Cardiac fibroblast (primary cell): Measurements from ENCODE around the gene SORCS3.

Experiments
- DNase-seq, 2 donors: peaks; one replicate each; pipeline versions ENCODE4 v3.0.0 to v3.0.0-alpha.2; 2010; ENCODE audit warnings: low read depth in 2 of 2
- H3K4me3 ChIP-seq, 2 donors: replicated peaks in 1 of 2; 1 replicate in 1 of 2; 2 replicates in 1 of 2; pipeline ENCODE4 v1.5.1; 2011; ENCODE audit warnings: low read depth in 2 of 2, low read length in 2 of 2, mild to moderate bottlenecking in 2 of 2, moderate library complexity in 1 of 2
- TF ChIP-seq, protein P1 (sequence below): IDR thresholded peaks from one replicate; pipeline ENCODE4 v1.5.1; 2011; ENCODE audit warnings: low read depth, mild to moderate bottlenecking, low read length, inconsistent platforms

Gene SORCS3

DNA sequence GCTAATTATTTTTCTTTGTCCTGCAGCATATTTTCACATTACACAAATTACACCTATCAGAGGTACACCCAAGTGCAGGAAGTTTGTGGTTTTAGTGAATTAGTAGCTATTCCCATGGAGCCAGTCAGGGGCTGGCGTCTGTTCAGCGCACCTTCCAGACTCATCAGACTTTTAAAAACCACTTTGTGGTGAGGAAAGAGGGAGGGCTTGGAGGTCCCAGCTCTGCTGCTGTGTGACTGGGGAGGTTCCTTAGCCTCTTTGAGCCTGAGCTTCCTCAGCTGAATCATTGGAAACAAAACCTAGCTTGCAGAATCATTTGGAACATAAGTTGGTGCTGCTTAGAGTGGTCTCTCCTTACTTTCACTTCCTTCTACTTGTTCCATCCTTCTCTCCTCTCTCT lies 175.4 kb downstream of the SORCS3 start:
- no peak overlapping the region for H3K4me3 ChIP-seq
- DNase-seq = no peak
- TF ChIP-seq, protein P1, sequence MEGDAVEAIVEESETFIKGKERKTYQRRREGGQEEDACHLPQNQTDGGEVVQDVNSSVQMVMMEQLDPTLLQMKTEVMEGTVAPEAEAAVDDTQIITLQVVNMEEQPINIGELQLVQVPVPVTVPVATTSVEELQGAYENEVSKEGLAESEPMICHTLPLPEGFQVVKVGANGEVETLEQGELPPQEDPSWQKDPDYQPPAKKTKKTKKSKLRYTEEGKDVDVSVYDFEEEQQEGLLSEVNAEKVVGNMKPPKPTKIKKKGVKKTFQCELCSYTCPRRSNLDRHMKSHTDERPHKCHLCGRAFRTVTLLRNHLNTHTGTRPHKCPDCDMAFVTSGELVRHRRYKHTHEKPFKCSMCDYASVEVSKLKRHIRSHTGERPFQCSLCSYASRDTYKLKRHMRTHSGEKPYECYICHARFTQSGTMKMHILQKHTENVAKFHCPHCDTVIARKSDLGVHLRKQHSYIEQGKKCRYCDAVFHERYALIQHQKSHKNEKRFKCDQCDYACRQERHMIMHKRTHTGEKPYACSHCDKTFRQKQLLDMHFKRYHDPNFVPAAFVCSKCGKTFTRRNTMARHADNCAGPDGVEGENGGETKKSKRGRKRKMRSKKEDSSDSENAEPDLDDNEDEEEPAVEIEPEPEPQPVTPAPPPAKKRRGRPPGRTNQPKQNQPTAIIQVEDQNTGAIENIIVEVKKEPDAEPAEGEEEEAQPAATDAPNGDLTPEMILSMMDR = no peak

DNA sequence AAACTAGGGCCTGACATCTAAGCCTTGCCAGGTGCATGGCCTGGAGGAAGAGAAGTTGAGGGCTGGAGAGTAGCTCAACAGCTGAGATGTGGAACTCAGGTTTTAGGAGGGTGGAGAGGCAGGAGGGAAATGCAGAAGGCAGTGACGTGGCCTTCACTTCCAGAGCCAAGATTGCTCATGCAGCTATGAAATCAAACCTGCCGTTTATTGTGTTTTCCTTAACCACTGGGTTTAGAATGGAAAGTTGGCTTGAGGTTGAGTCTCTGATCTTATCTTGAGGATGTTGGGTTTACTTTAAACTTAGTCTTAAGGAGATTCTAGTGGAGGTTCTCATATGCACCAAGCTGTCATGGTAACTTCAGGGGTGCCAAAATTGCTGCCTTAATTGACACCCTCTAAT lies 178.6 kb downstream of the SORCS3 start:
- TF ChIP-seq, protein P1 = no peak
- no peak for DNase-seq
- no peak overlapping the region for H3K4me3 ChIP-seq

DNA sequence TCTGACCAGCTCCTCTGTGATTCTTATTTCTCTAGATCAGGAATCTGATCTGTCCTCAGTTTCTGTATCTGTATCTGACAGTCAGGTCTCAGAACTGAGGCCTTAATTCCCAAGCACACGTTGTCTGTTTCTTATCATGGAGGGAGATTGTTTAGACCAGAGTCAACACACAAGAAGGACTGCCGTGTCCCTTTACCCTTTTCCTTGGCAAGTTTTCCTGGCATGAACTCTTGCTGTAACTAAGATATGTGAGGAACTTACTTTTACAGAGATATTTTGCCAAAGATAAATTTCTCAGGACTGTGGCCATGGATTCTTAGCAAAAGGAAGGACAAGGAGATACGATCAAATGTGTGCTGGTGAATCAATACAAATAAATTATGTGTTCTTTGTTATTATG lies 181.0 kb downstream of the SORCS3 start:
- DNase-seq = no peak
- TF ChIP-seq, protein P1 = no peak
- H3K4me3 ChIP-seq = no peak overlapping the region

DNA sequence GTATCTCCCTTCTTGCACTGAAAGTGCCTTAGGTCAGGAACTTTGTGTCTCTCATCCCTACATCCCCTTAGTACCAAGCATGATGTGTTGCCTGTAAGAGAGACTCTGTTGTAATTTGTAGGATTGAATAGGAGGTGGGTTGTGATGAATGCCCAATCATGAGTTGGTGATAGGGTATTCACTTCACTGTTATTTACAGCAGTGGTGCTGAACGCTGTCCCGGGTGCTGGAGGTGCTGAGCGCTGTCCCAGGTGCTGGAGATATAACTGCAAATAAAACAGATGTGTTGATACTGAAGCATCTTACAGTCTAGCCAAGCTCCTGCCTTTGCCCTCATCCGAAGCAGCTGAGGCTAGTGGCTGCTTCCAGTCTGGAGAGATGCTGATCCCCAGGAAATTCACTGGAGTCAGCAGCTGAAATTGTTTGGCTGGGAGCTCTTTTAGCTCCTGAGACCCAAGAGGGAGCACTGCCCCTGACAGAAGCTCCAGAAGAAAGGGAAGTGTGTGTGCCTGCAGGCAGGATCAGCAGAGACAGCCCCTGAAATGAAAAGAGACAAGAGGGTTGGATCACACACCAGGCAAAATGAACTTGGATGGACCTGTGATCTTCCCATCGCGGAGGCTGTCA lies 183.4 kb downstream of the SORCS3 start:
- TF ChIP-seq, protein P1 = no peak
- DNase-seq = peak; percentile 5 to 37

DNA sequence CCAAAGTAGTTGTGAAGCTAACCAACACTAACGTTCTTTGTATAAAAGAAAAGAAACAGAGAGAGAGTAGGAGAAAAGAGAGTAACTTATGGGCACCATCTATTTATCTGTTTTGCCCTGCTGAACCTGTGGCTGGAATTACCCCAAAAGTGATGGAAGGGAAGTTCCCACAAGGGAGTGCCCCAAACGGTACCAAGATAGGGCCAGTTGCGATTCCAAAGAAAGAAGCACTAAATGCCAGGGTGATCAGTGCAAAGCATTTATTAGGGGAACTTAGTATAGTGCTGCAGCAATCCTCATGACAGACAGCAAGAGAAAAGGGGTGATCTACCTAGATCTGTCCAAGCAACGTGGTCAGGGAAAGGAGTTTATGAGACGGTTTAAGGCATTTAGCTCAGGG lies 190.2 kb downstream of the SORCS3 start:
- no peak for DNase-seq
- TF ChIP-seq, protein P1 = no peak
- H3K4me3 ChIP-seq = no peak overlapping the region

More for the DNA sequence above, 183.4 kb downstream of the SORCS3 start:
- H3K4me3 ChIP-seq = no peak overlapping the region

DNA sequence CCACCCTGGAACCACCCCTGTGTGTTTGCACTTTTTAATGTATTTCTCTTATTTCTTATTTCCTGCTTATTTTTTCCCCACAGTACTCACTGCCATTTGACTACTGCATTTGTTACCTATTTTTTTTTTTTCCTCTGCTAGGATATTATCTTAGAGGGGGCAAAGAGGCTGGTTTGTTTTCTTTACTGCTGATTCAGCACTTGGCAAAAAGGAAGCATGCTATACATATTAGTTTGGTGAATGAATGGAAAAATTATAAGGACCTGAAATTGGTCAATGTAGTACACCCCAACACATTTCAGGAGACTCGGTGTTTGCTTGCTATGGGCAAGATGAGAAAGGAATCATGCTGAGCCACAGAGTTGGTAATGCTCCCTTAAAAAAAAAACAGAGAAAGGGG lies 193.5 kb downstream of the SORCS3 start:
- H3K4me3 ChIP-seq = no peak overlapping the region
- no peak for DNase-seq
- TF ChIP-seq, protein P1 = no peak

DNA sequence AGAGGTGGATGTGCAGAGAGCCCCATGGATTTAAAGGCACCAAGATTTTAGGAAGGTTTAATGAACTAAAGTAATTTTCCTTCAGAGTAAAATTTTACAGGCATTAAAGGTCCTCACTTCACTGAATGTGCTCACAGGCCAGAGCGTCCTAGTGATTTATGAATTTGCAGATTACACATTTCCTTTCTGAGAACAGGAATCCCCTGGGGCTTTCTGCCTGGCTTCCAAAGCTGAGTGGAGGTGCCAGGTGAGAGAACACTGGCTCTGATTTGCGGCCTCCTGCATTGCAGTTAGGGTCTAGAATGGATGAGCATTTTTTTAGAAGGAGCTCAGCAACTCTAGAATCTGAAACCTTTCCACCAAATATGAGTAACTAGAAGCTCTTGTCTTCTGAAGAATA lies 194.3 kb downstream of the SORCS3 start:
- DNase-seq = no peak
- TF ChIP-seq, protein P1 = no peak
- H3K4me3 ChIP-seq = no peak overlapping the region
